Skeletal muscle tissue (tissue), 4 donors: ENCODE data around the gene GSAP. TPM values are rescaled to one million over a fixed set of nuclear protein-coding genes. Genes with fewer than 3 reads are reported as not detected.

ENCODE experiments used
- H3K27ac ChIP-seq: one replicate; pipeline ENCODE4 v1.7.0; 2013; ENCODE audit warnings: mild to moderate bottlenecking, low read depth, low read length, inconsistent platforms
- H3K27me3 ChIP-seq, 3 donors: one replicate each; pipeline ENCODE4 v1.7.0; 2013; ENCODE audit warnings: low read length in 3 of 3; ENCODE audit not compliant: control insufficient read depth in 3 of 3, insufficient read depth in 3 of 3
- H3K36me3 ChIP-seq, 3 donors: one replicate each; pipeline ENCODE4 v1.7.0; 2013; ENCODE audit warnings: low read length in 3 of 3; ENCODE audit not compliant: control insufficient read depth in 3 of 3, insufficient read depth in 3 of 3
- H3K4me1 ChIP-seq, 3 donors: one replicate each; pipeline ENCODE4 v1.7.0; 2013; ENCODE audit warnings: low read length in 3 of 3, mild to moderate bottlenecking in 3 of 3; ENCODE audit not compliant: control insufficient read depth in 3 of 3, insufficient read depth in 3 of 3
- H3K4me3 ChIP-seq, 3 donors: one replicate each; pipeline ENCODE4 v1.7.0; 2013; ENCODE audit warnings: low read length in 3 of 3
- H3K9ac ChIP-seq, 3 donors: one replicate each; pipeline ENCODE4 v1.7.0; 2013; ENCODE audit warnings: low read length in 3 of 3, mild to moderate bottlenecking in 3 of 3, moderate library complexity in 2 of 3, low read depth in 1 of 3
- H3K9me3 ChIP-seq, 3 donors: one replicate each; pipeline ENCODE4 v1.7.0; 2013; ENCODE audit warnings: low read length in 3 of 3; ENCODE audit not compliant: control insufficient read depth in 3 of 3
- total RNA-seq: library from RNA; depleted of rRNA; stranded (reverse); fragments of >200 nt; gene quantifications from one replicate; pipeline ENCODE4 v1.2.3, GENCODE V29; 2014
- donor health status: Osteomylitis.

GSAP gene
- total RNA-seq, 1 donor from 2014 or later: 6.8 TPM

DNA sequence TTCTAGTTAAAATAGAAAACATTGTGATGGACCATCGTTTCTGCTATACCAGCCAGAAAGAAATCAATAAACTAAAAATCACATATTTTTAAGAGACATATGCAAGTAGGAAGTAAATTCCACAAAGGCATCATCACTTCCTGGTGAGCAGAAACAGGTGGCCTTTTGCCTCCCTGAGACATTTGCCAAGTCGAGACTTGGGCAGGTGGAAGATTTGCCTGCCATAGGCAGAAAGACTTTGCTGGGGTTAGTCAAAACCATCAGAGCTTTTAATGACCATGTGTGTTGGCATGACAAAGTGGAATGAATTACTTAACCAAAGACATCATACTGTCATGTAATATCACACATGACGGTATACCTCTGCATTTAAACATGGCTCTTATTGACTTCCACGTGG lies 150.5 kb downstream of the GSAP start:
- Histone ChIP-seq H3K4me3 (no peak overlapping the region), H3K36me3 (no peaks in the 10 kb centered on the region), H3K9ac (no peak overlapping the region), H3K27ac (no peak overlapping the region), H3K4me1 (no peaks in the 10 kb centered on the region), H3K27me3 (no peaks in the 10 kb centered on the region), H3K9me3 (no peaks in the 10 kb centered on the region)

DNA sequence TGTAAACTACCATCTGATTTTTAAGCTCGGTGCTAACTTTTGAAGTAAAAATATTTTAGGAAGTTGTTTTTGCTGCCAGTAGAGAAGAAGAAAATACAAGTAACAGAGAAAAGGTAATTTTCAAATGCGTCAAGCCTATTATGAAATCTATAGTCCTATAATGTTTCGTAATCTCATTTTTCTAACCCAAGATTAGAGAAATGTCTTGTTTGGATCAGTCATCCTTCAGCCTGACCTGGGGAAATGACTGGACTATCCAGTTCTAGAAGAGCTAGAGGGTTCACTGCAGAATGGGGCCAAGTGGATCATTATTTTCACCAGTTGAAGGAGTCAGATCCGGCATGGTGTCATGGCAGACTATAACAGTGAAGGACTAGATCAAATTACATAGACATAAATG lies 153.8 kb downstream of the GSAP start:
- H3K9me3 ChIP-seq: no peaks in the 10 kb centered on the region

More for the DNA sequence above, 153.8 kb downstream of the GSAP start:
- H3K4me3 ChIP-seq: no peak overlapping the region
- H3K27me3 ChIP-seq: no peaks in the 10 kb centered on the region
- H3K27ac ChIP-seq: no peak overlapping the region
- no peaks in the 10 kb centered on the region for H3K4me1 ChIP-seq
- H3K36me3 ChIP-seq: no peaks in the 10 kb centered on the region
- H3K9ac ChIP-seq: no peak overlapping the region

Other genes starting within 250 kb of the GSAP start
- 32.4 TPM for gene FGL2, start 216.5 kb downstream of the GSAP start, total RNA-seq
- 93.9 TPM for gene PTPN12, start 120.9 kb upstream of the GSAP start, total RNA-seq